Liver (tissue), 9 donors: Measurements from ENCODE around the gene EGFR. TPM values are rescaled to one million over a fixed set of nuclear protein-coding genes. Genes with fewer than 3 reads are reported as not detected.

Experiments
- DNase-seq: peaks from one replicate; pipeline ENCODE4 v3.0.0-alpha.2; 2017; ENCODE audit warnings: low spot score
- H3K27ac ChIP-seq, 2 donors: one replicate each; pipeline ENCODE4 v1.7.0; 2013; ENCODE audit warnings: inconsistent platforms in 2 of 2, low read length in 2 of 2, control low read depth in 1 of 2, low read depth in 1 of 2, mild to moderate bottlenecking in 1 of 2
- H3K27me3 ChIP-seq, 4 donors: one replicate each; pipeline versions ENCODE4 v1.6.1 to v1.7.0; 2013; ENCODE audit warnings: low read length in 3 of 4, inconsistent platforms in 1 of 4, mild to moderate bottlenecking in 1 of 4, moderate library complexity in 1 of 4; ENCODE audit not compliant: control insufficient read depth in 4 of 4, insufficient read depth in 4 of 4
- H3K36me3 ChIP-seq, 4 donors: one replicate each; pipeline versions ENCODE4 v1.6.1 to v1.7.0; 2013; ENCODE audit warnings: low read length in 3 of 4, mild to moderate bottlenecking in 3 of 4, low read depth in 1 of 4, moderate library complexity in 1 of 4; ENCODE audit not compliant: control insufficient read depth in 4 of 4, insufficient read depth in 3 of 4
- H3K4me1 ChIP-seq, 4 donors: one replicate each; pipeline versions ENCODE4 v1.6.1 to v1.7.0; 2013; ENCODE audit warnings: low read length in 3 of 4, mild to moderate bottlenecking in 3 of 4, moderate library complexity in 1 of 4; ENCODE audit not compliant: control insufficient read depth in 4 of 4, insufficient read depth in 4 of 4
- H3K4me3 ChIP-seq, 3 donors: one replicate each; pipeline versions ENCODE4 v1.6.1 to v1.7.0; 2013; ENCODE audit warnings: low read length in 3 of 3, control low read depth in 1 of 3, low read depth in 1 of 3, mild to moderate bottlenecking in 1 of 3
- H3K9ac ChIP-seq, 2 donors: one replicate each; pipeline ENCODE4 v1.7.0; 2013; ENCODE audit warnings: low read length in 2 of 2, mild to moderate bottlenecking in 2 of 2, moderate library complexity in 2 of 2, control low read depth in 1 of 2, low read depth in 1 of 2
- H3K9me3 ChIP-seq, 4 donors: one replicate each; pipeline versions ENCODE4 v1.6.1 to v1.7.0; 2013; ENCODE audit warnings: low read length in 3 of 4; ENCODE audit not compliant: control insufficient read depth in 4 of 4
- ATF3 ChIP-seq: IDR thresholded peaks from 2 replicates; pipeline ENCODE4 v1.6.1; 2016; ENCODE audit warnings: antibody characterized with exemption
- CTCF ChIP-seq: fragments of 150-350 bp; IDR thresholded peaks from 2 replicates; pipeline ENCODE4 v1.5.1; 2017; ENCODE audit warnings: improper control_type of control experiment, low read depth, low read length; ENCODE audit not compliant: missing input control
- EGR1 ChIP-seq, 2 donors: IDR thresholded peaks; 2 replicates each; pipeline ENCODE4 v1.6.1; 2016 to 2018; ENCODE audit warnings: antibody characterized with exemption in 2 of 2, low read depth in 2 of 2
- FOXA1 ChIP-seq: IDR thresholded peaks from 2 replicates; pipeline ENCODE4 v1.6.1; 2016; ENCODE audit warnings: antibody characterized with exemption
- FOXA2 ChIP-seq: IDR thresholded peaks from 2 replicates; pipeline ENCODE4 v1.6.1; 2016; ENCODE audit warnings: antibody characterized with exemption
- HNF4A ChIP-seq, 2 donors: conservative IDR thresholded peaks; 2 replicates each; pipeline ENCODE4 v1.6.1; 2016; ENCODE audit warnings: antibody characterized with exemption in 2 of 2, mild to moderate bottlenecking in 2 of 2
- JUND ChIP-seq, 2 donors: IDR thresholded peaks; 2 replicates each; pipeline ENCODE4 v1.6.1; 2016; ENCODE audit warnings: antibody characterized with exemption in 2 of 2
- MAX ChIP-seq: IDR thresholded peaks from 2 replicates; pipeline ENCODE4 v1.6.1; 2016; ENCODE audit warnings: antibody characterized with exemption
- REST ChIP-seq: IDR thresholded peaks from 2 replicates; pipeline ENCODE4 v1.6.1; 2016; ENCODE audit warnings: antibody characterized with exemption, mild to moderate bottlenecking
- RXRA ChIP-seq, 2 donors: IDR thresholded peaks; 2 replicates each; pipeline ENCODE4 v1.6.1; 2017 to 2018; ENCODE audit warnings: antibody characterized with exemption in 2 of 2, mild to moderate bottlenecking in 1 of 2
- TAF1 ChIP-seq: conservative IDR thresholded peaks from 2 replicates; pipeline ENCODE4 v1.6.1; 2016; ENCODE audit warnings: antibody characterized with exemption, mild to moderate bottlenecking
- YY1 ChIP-seq: IDR thresholded peaks from 2 replicates; pipeline ENCODE4 v1.6.1; 2016; ENCODE audit warnings: antibody characterized with exemption, mild to moderate bottlenecking
- ZBTB33 ChIP-seq: IDR thresholded peaks from 2 replicates; pipeline ENCODE4 v1.6.1; 2016; ENCODE audit warnings: antibody characterized with exemption
- WGBS: extraction: QIAGEN DNeasy Blood & Tissue Kit; methylation state at CpG from one replicate; pipeline ENCODE4 v1.1.7; 2013; 5-methylcytosine and 5-hydroxymethylcytosine counted together
- polyA plus RNA-seq, 2 donors: library from polyadenylated mRNA; stranded (reverse) in 1 of 2; unstranded in 1 of 2; fragments of 200-250 nt in 1 of 2; fragments of >200 nt in 1 of 2; fragmentation: Nextera tagmentation in 1 of 2; extraction: Ambion mirVana in 1 of 2; gene quantifications; one replicate each; pipeline versions ENCODE4 v1.2.1 to v1.2.3, GENCODE V29; 2013 to 2015
- total RNA-seq, 2 donors: library from RNA; depleted of rRNA; stranded (reverse); fragments of >200 nt; gene quantifications; one replicate each; pipeline ENCODE4 v1.2.3, GENCODE V29; 2014
- donor health status: healthy.
- donor health status: healthy.
- donor health status: healthy.
- donor health status: healthy.
- donor health status: healthy.

EGFR gene
- total and polyA plus RNA-seq, 4 donors, result 22.6 to 37.0 (median 27.7) TPM

GRCh38 chr7:55150709-55151451, 132.1 kb downstream of the EGFR start:
- Histone ChIP-seq H3K9me3 (no peaks in the 10 kb centered on the region), H3K36me3 (peaks cover 17 to 73% (median 60%) of the 10 kb centered on the region in 4 donors), H3K4me1 (no peaks in the 10 kb centered on the region), H3K27ac (no peak overlapping the region), H3K4me3 (no peak overlapping the region), H3K9ac (no peak overlapping the region), H3K27me3 (no peaks in the 10 kb centered on the region)
- 92% methylated on average over 8 of the region's 8 CpGs for WGBS
- DNase-seq, result no peak
- no peak for TF ChIP-seq FOXA1

GRCh38 chr7:55152516-55152915, 133.7 kb downstream of the EGFR start:
- no peak for DNase-seq
- 87% methylated on average over 6 of the region's 6 CpGs for WGBS
- H3K9ac ChIP-seq, result no peak overlapping the region
- H3K4me3 ChIP-seq, result no peak overlapping the region
- no peaks in the 10 kb centered on the region for H3K27me3 ChIP-seq
- TF ChIP-seq FOXA2, result no peak
- H3K27ac ChIP-seq, result no peak overlapping the region
- H3K9me3 ChIP-seq, result no peaks in the 10 kb centered on the region
- no peaks in the 10 kb centered on the region for H3K4me1 ChIP-seq
- peaks cover 15 to 73% (median 58%) of the 10 kb centered on the region in 4 donors for H3K36me3 ChIP-seq

GRCh38 chr7:55154096-55154495, 135.3 kb downstream of the EGFR start:
- Histone ChIP-seq H3K36me3 (peaks cover 15 to 83% (median 68%) of the 10 kb centered on the region in 4 donors), H3K4me3 (no peak overlapping the region), H3K4me1 (no peaks in the 10 kb centered on the region), H3K9me3 (no peaks in the 10 kb centered on the region), H3K9ac (no peak overlapping the region), H3K27ac (no peak overlapping the region), H3K27me3 (no peaks in the 10 kb centered on the region)
- no peak for TF ChIP-seq TAF1
- no peak for TF ChIP-seq EGR1 (IDR thresholded peaks at IDR 0.05; ENCODE audit: low read depth in 2 of 2)
- TF ChIP-seq HNF4A (conservative IDR thresholded peaks at IDR 0.05), result no peak
- no peak for DNase-seq
- 96% methylated on average over 10 of the region's 10 CpGs for WGBS

GRCh38 chr7:55155351-55156117, 136.7 kb downstream of the EGFR start:
- Histone ChIP-seq H3K9ac (no peak overlapping the region), H3K27me3 (no peaks in the 10 kb centered on the region), H3K4me3 (no peak overlapping the region), H3K9me3 (no peaks in the 10 kb centered on the region), H3K36me3 (peaks cover 13 to 87% (median 74%) of the 10 kb centered on the region in 4 donors), H3K4me1 (no peaks in the 10 kb centered on the region), H3K27ac (no peak overlapping the region)
- WGBS, result 92% methylated on average over 24 of the region's 24 CpGs
- TF ChIP-seq ATF3 (no peak), ZBTB33 (no peak), JUND (IDR thresholded peaks at IDR 0.05) (no peak), REST (no peak), HNF4A (conservative IDR thresholded peaks at IDR 0.05) (no peak), FOXA2 (no peak), FOXA1 (no peak), TAF1 (no peak), CTCF (no peak), YY1 (no peak), RXRA (IDR thresholded peaks at IDR 0.05) (no peak), MAX (no peak), EGR1 (IDR thresholded peaks at IDR 0.05; ENCODE audit: low read depth in 2 of 2) (no peak)
- no peak for DNase-seq
